A673 (cell line): Measurements from ENCODE around the gene FAM83G. TPM values are rescaled to one million over a fixed set of nuclear protein-coding genes. Genes with fewer than 3 reads are reported as not detected.

ENCODE experiments used
- BruUV-seq: library from RNA; stranded (reverse); fragments of 400-500 nt; replicated peaks from 2 replicates; lab custom pipeline; 2021; lab: Mats Ljungman, UMichigan
- CTCF ChIA-PET: fragments of 300-600 bp; sonication (Branson Sonifier 250); formaldehyde crosslinking; loops from one replicate; lab custom pipeline; 2022; ENCODE audit warnings: antibody characterized with exemption; lab: Charles Lee
- POLR2A ChIA-PET: fragments of 300-600 bp; sonication (Branson Sonifier 250); formaldehyde crosslinking; loops from one replicate; lab custom pipeline; 2022; ENCODE audit warnings: antibody characterized with exemption; ENCODE audit not compliant: low non-redundant PET; lab: Charles Lee
- DNase-seq: peaks from one replicate; pipeline ENCODE4 v3.0.0-alpha.2; 2015; ENCODE audit warnings: low spot score
- H3K27ac ChIP-seq: fragments of 200-600 bp; sonication (generic); 2 replicates; pipeline ENCODE4 v1.5.1; 2016; ENCODE audit warnings: mixed run types, low read depth, mild to moderate bottlenecking, mixed read lengths, antibody characterized with exemption, low read length; ENCODE audit not compliant: poor library complexity, severe bottlenecking
- H3K27me3 ChIP-seq: fragments of 200-600 bp; sonication (generic); replicated peaks from 2 replicates; pipeline ENCODE4 v1.6.1; 2017; ENCODE audit warnings: mixed run types, low read depth, mild to moderate bottlenecking, mixed read lengths, antibody characterized with exemption, low read length; ENCODE audit not compliant: insufficient read depth, poor library complexity
- H3K36me3 ChIP-seq: fragments of 200-600 bp; sonication (generic); 2 replicates; pipeline ENCODE4 v1.6.1; 2016; ENCODE audit warnings: mixed run types, mild to moderate bottlenecking, mixed read lengths, antibody characterized with exemption, low read length; ENCODE audit not compliant: insufficient read depth, poor library complexity, severe bottlenecking
- H3K4me1 ChIP-seq: fragments of 200-600 bp; sonication (generic); 2 replicates; pipeline ENCODE4 v1.6.1; 2017; ENCODE audit warnings: mixed run types, mild to moderate bottlenecking, mixed read lengths, antibody characterized with exemption, low read length; ENCODE audit not compliant: insufficient read depth, poor library complexity, severe bottlenecking
- H3K4me3 ChIP-seq: fragments of 200-600 bp; sonication (generic); 2 replicates; pipeline ENCODE4 v1.5.1; 2016; ENCODE audit warnings: low read depth, mixed run types, mild to moderate bottlenecking, mixed read lengths, low read length; ENCODE audit not compliant: poor library complexity, severe bottlenecking
- H3K9me3 ChIP-seq: fragments of 200-600 bp; sonication (generic); 2 replicates; pipeline ENCODE4 v1.6.1; 2016; ENCODE audit warnings: mixed run types, low read depth, mild to moderate bottlenecking, mixed read lengths, antibody characterized with exemption, low read length; ENCODE audit not compliant: poor library complexity, severe bottlenecking
- CTCF ChIP-seq: fragments of 300-800, 200-600 bp; sonication (generic); conservative IDR thresholded peaks from 2 replicates; pipeline ENCODE4 v1.5.1; 2017; ENCODE audit warnings: low read depth, mild to moderate bottlenecking, antibody characterized with exemption, low read length, moderate library complexity, mixed read lengths
- EZH2 ChIP-seq: fragments of 200-600 bp; sonication (generic); IDR thresholded peaks from 2 replicates; pipeline ENCODE4 v1.6.1; 2017; ENCODE audit warnings: borderline replicate concordance, low read depth, mild to moderate bottlenecking, mixed read lengths, antibody characterized with exemption, low read length; ENCODE audit not compliant: poor library complexity, severe bottlenecking
- intact Hi-C: fragments of 100-400 bp; cut with micrococcal nuclease; formaldehyde crosslinking; loops from one replicate; pipeline ENCODE4 v1.10.0; 2022; ENCODE audit not compliant: unreplicated experiment
- total RNA-seq: library from RNA; stranded (reverse); gene quantifications from 2 replicates; pipeline ENCODE4 v1.2.3, GENCODE V29; 2021

The FAM83G gene
- total RNA-seq, 1 experiment from 2014 or later = 12.4 TPM

- Histone ChIP-seq H3K9me3 (no peaks in the 10 kb centered on the region), H3K27ac (no peak overlapping the region), H3K36me3 (no peaks in the 10 kb centered on the region), H3K27me3 (no peaks in the 10 kb centered on the region), H3K4me1 (no peaks in the 10 kb centered on the region), H3K4me3 (peak overlapping the region; percentile 68)
- CTCF ChIA-PET = interaction anchor here (0.6 kb wide), 1 partner anchor 1321 kb away, joined by 10 read pairs; no protein-coding TSS in a partner anchor
- POLR2A ChIA-PET = interaction anchor here (0.6 kb wide), 1 partner anchor 8 kb away, joined by 3 read pairs; no protein-coding TSS in a partner anchor
- no TSS peak for BruUV-seq
- no peak for TF ChIP-seq EZH2
- TF ChIP-seq CTCF = no peak
- intact Hi-C loops = no loop called here
- no peak for DNase-seq
Observed at GRCh38 chr17:19002805-19003542, 1.6 kb downstream of the FAM83G start.

- Histone ChIP-seq H3K4me3 (no peak overlapping the region), H3K27me3 (no peaks in the 10 kb centered on the region), H3K36me3 (no peaks in the 10 kb centered on the region), H3K27ac (no peak overlapping the region), H3K4me1 (no peaks in the 10 kb centered on the region), H3K9me3 (no peaks in the 10 kb centered on the region)
- no peak for DNase-seq
- POLR2A ChIA-PET = no interaction called here
- intact Hi-C loops = no loop called here
- TF ChIP-seq CTCF (no peak), EZH2 (no peak)
- no TSS peak for BruUV-seq
- CTCF ChIA-PET = interaction anchor here (0.6 kb wide), 1 partner anchor 1320 kb away, joined by 10 read pairs; no protein-coding TSS in a partner anchor
Observed at GRCh38 chr17:19001907-19002590, 2.5 kb downstream of the FAM83G start.

GRCh38 chr17:19000531-19001325 is 3.8 kb downstream of the FAM83G start:
- no peaks in the 10 kb centered on the region for H3K27me3 ChIP-seq
- no peaks in the 10 kb centered on the region for H3K36me3 ChIP-seq
- no peaks in the 10 kb centered on the region for H3K4me1 ChIP-seq
- no peak overlapping the region for H3K27ac ChIP-seq
- intact Hi-C loops = no loop called here
- no peak overlapping the region for H3K4me3 ChIP-seq
- BruUV-seq = no TSS peak
- DNase-seq = no peak
- TF ChIP-seq CTCF (no peak), EZH2 (no peak)
- H3K9me3 ChIP-seq = no peaks in the 10 kb centered on the region
- ChIA-PET CTCF (no interaction called here), POLR2A (no interaction called here)
